Measurements from ENCODE around the gene SLC14A1.
A peak's percentile ranks its signal among the peaks of the same experiment; 100 is the strongest.

The SLC14A1 gene

DNA sequence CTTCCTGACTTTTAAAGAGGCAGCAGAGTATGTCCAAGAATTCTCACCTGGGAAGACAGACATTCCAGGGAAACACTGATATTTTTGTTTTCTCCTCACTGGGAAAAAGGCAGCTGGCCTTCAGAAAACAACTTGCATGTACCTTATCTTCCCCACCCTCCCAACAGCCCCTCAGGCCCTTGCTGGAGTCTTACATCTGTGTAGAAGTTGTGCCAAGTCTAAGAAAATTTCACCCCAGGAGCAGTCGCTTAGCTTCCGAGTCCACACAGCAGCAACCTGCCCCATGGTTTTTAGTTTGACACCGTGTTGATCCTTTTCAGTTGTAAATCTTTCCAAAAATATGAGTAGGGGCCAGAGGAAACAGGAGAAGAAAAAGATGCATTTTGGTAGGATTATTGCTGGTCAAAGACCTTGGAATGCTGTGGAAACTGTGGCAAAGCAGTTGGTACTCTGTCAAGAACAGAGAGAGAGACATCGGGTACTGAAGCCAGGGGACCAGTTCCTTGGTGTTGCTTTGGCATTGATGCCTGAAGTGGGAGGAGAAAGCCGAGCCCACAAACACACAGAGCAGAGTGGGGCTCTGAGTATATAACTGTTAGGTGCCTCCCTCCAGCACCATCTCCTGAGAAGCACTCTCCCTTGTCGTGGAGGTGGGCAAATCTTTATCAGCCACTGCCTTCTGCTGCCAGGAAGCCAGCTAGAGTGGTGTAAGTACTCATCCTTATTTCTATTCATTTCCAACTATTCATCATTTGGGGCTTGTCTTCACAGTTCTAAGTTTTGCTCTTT is at the start of gene SLC14A1:
TSS of gene SLC14A1 (plus strand) at position 615 of the 789 bp plus-strand sequence. CDS start 6,140 bp downstream, outside the sequence.
- DNase-seq = no peak

DNA sequence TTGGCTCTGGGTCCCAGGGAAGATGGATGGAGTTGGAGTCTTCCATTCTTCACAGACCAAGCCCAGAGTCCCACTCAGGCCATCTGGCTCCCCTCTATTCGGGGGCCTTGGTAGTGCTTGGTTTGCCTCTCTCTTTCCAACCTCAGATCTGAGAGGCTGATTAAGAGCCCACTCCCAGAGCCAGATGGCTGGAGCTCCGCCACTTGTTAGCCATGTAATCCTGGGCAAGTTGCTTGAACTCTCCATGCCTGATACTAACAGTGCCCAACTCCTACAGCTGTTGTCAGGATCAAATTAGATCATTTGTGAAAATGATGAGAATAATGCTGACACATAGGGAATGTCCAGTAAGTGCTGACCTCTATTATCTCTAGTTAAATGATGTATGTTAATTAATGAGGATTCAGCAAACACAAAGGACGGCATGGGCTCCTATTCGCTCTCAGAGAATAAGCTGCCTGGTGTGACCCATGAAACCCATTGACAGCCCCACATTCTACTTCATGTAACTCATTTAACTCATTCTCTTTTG is 46.6 kb upstream of the SLC14A1 start:
- DNase-seq = no peak

DNA sequence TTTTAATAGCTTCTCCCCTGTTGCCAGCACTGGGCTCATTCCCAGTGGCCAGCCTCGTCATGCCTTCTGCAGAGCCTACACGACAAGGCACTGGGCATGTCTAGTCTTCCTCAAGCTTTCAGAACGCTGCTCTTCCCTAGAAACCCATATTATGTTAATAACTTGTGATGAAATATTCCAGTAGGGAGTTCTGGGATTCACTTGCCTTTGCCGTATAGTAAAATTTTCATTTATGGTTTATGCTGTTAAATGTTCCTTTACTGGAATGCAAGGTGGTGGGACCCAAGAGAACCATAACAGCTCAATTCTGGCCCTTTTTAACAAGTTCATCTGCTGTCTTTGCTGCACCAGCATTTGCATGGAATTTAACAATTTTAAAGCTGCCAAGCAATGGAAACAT is 45.5 kb upstream of the SLC14A1 start:
- no peak for DNase-seq

DNA sequence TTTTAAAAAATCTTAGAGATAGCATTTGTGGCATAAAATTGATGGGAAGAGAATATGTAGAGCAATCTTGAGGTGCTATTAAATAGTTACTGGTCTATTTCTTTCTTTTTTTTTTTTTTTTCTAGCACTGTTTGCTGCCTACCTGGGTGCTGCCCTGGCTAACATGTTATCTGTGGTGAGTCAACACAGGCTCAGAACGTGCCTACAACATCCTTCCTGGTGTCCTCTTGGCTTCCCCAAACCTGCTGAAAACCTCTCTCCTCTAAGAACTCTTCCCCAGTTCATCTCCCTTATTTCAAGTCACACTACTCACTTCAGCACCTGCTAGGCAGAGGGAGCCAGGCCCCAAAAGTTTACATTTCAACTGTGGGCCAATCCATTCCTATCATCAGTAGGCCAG is 45.1 kb upstream of the SLC14A1 start:
- DNase-seq = no peak

DNA sequence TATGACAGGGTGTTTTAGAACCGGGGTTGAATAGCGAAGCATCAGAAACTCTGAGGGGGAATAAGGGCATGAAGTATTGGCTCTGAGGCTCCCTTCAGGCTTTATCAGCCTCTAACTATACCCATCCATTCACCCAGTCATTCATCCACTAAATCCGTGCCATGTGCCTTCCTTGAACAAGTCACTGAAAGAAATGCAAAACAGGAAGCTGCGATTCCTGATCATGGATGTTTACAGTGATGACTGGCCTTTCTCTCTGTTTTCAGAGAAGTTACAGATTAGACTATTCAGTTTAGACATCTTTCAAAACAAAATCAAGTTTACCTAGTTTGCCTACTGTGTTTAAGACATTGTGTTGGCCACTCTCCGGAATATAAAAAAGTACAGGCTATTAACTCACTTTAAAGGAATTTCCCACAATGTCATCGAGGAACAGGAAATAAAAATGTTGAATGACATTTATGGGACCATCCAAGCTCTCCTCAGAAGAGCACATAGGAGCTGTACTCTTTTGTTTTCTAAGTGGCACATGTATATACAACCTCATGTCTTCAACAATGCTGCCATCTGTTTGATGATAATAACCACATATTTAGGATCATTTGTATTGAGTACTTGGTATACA is 43.8 kb upstream of the SLC14A1 start:
- DNase-seq = peak; percentile 40

DNA sequence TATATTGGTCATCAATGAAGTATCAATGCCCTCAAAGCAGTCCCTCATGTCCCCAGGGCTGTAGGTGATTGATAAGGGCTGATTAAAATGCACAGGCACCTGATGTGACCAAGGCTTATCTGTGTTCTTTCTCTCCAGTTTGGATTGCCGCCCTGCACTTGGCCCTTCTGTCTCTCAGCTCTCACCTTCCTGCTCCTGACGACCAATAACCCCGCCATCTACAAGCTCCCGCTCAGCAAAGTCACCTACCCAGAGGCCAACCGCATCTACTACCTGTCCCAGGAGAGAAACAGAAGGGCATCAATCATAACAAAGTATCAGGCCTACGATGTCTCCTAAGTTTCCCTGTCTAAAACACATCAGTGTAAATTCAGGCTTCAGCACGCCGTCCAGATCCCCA is 41.8 kb upstream of the SLC14A1 start:
- DNase-seq = no peak

DNA sequence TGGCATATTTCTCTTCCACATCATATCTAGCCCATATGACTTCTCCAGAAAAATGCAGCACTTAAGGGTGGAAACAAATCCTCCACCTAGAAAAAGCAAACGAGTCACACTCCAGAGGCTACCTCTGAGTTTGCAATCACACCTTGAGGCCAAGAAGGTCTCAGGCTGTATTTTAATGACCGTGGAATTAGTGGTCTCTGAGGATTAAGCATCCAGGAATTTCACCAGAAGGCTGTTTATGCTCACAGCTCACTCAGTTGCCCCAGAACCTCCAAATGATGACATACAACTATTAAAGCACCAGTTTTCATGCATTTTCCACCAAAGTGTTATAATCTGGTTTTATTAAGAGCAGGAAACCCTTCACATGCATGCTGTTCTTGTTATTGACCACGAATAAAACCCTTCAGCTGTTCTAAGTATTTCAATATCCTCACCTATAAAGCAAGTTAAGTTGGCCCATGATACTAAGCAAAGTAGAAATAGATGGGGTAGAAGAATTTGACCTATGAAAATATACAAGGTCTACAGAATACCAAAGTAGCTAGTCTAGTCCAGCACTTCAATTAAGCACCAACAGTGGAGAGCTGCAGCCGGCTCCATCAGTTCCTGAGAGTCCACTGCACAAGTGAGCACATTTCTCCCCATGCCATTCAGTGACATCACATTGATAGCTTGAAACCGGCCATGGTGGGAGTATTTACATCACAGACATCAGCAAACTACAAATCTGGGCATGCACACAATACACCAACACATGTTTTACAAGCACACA is 39.5 kb upstream of the SLC14A1 start:
- no peak for DNase-seq

DNA sequence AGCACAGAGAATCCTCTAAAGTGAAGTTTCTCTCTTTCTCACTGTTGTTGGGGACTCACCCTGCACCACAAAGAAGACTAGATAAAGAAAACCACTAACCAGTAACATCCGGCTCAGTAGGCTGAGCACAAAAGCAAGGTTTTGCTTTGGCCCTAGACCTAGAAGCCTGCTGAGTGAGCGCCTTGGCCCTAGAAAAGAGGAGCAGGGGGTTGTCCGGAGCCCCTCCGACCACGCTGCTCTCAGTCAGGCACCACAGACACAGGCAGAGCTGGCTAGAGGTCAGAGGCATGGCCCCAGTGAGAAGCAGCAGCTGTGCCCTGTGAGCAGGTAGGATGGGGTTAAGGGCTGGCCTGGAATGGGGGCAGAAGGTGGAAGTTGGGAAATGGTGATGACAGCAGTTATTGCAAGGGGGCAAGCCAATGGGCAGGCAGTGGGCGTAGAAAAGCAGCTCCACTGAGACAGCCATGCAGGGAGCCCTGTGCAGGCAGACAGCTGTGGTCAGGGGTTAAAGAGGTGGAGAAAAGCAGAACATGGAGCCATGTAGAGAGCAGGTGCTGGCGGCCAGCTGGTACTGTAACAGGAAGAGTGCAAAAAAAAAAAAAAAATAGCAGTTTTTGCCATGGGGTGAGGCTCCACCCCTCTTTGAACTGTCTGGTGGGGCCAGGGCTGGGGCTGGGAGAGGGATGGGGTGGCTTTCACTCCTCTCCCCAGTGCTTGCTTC is 36.9 kb upstream of the SLC14A1 start:
- DNase-seq = peak; percentile 71

DNA sequence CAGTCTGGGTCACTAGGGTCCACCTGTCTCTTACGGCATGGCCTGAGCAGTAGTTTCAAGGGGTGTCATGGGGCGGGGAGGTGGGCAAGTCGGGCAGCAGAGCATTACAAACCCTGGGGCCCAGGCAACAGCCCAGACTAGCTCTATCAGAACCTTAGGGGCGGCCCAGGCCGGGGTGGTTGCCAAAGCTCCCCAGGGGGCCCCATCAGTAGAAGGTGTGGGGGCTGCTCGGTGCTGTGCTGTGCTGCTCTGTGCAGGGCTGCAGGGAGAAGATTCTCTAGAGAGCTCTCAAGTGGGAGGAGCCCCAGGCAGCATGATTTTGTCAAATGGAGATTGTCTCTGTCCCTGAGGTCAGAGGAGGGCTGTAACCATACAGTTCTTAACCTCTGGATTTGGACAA is 36.4 kb upstream of the SLC14A1 start:
- no peak for DNase-seq

DNA sequence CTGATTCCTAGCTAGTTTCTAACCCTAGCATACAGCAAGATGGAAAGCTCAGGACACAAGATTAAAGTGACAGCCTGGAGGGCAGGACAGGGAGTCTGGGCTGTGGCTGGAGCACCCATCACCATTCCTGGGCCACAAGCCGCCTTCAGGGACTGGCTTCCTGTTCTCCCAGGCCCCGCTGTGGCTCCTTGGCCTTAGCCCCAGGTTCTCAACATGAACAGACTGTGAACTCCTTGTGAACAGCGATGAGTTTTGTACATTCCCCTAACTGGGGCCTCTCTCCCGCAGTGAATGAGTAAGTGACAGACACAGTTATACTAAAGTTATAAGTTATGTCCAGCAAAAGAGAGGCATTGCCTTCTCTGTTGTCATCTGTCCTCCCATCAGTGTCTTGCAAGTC is 35.9 kb upstream of the SLC14A1 start:
- DNase-seq = no peak

DNA sequence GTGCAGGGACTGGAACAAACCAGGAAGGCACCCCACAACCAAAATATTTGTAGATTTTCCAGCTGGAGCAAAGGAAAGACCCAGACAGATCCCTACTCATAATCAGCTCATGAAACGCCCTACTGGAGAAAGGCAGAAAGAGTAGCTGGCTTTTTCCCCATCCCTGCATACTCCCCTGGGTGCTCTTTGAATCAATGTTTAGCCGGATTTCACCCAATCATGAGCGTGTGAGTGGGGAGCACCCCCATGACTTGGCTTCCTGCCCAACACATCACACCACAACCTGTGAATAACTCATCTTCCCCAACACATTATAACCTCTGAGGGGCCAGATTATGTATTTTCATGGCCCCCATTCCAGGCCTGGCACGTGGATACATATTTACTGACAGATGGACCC is 35.1 kb upstream of the SLC14A1 start:
- DNase-seq = no peak

DNA sequence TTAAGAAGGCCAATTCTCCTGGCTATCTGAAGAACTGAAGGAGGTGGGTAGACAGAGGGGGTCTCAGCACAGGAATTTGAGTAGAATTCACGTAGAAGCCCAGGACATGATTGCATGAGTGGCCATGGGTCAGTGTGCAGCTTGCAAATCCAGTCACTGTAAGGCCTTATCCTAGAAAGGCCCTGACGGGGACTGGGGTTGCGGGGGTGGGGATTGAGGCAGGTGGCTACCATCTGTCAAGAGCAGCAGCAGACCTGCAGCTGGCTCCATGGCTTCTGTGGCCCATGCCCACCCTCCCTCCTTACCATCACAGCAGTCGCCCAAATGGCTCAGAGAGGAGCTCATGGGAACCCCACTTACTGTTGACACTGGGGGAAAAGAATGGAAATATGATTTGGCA is 34.6 kb upstream of the SLC14A1 start:
- no peak for DNase-seq

DNA sequence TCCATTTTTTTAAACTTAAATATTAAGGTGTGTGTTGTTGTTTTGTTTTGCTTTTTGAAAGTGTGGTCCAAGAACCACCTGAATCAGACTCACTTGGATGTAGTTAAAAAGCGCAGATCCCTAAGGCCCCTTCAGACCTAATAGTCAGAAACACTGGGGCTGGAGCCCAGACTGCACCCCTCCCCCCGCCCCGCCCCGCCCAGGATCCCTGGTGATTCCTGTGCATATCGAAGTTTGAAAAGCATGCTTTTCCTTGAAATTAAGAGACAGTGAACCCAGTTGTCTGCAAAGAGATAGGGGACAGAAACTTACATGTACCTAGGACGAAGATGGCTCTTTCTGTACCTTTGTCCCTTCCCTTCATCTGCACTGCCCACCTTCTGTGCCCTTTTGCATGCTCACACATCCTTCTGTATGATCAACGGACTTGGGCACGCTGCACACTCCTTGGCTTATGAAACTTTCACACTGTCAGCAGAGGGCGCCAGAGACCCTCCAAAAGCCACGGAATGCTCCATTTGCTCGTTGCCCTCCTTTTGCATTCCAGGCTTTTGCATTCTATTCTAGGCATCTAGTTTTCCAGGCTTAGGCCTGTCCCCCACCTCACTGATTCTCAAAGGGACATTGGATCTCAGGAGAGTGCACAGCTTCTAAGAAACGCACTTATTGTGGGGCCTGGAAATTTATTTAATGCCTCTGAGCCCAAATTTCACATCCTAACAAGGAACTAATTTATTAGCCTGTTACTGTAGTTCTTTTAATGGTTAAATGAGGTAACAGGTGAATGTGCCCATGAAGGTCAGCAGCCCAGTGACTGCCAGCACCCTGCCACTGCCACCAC is 32.8 kb upstream of the SLC14A1 start:
- peak; percentile 69 for DNase-seq

DNA sequence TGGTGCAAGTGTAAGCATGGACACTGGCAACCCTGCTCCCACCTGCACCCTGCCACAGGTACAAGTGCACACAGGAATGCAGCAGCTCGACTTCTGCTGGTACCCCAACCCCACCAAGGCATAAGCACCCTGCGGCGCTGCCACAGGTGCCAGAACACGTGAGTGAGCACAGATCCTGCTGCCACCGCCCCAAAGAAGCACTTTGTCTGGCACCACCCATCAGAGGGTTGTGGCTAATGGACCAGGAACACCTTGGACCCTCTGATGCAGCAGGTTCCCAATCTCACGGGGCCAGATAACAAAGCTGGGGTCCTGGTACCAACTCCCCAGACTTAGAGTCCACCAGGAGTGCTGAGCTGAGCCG is 32.2 kb upstream of the SLC14A1 start:
- DNase-seq = no peak

DNA sequence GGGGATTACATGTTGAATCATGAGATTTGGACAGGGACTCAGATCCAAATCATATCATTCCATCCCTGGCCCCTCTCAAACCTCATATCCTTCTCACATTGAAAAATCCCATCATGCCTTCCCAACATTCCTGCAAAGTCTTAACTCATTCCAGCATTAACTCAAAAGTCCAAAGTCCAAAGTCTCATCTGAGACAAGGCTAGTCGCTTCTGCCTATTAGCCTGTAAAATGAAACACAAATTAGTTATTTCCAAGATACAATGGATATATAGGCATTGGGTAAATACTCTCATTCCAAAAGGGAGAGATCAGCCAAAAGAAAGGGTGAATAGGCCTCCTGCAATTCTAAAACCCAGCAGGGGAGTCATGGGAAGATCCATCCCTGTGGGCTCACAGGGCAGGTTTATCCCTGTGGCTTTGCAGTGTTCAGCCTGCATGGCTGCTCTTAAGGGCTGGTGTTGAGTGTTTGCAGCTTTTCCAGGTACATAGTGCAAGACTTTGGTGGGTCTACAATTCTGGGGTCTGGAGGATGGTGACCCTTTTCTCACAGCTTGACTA is 21.2 kb upstream of the SLC14A1 start:
- DNase-seq = no peak

DNA sequence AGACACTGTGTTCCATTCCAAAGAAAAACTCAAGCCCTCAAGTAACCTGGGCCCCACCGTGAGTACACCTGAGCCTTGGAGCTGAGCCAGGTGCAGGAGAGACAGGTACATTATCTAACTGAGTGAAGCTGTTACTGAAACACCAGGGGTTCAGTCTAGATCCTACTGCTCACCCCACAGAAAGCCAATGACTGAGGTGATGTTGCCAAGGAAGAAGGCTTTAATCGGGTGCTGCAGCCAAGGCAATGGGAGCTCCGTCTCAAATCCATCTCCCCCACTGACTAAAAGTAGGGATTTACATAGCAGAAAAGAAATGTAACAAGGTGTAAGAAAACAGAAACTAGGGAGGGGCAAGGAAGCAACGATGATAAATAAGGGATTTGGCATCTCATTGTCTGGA is 15.2 kb upstream of the SLC14A1 start:
- no peak for DNase-seq

DNA sequence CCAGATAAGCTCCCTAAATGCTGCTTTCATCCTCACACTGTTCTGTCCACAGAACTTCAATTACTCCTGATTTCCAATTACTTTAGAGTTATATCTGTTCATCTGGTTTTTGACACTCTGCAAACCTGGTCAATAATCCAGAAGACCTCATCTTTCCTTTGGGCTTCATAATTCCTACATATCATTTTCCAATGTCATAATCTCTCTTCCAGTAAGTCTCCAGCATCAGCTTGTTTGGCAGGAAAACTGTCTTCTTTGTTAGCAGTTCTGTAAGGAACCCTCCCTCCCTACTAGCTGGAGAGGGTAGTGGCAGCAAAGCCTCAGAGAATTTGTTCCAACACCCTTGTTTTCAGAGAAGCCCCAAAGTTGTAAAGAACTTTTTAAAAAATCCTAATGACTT is 11.9 kb upstream of the SLC14A1 start:
- DNase-seq = no peak

DNA sequence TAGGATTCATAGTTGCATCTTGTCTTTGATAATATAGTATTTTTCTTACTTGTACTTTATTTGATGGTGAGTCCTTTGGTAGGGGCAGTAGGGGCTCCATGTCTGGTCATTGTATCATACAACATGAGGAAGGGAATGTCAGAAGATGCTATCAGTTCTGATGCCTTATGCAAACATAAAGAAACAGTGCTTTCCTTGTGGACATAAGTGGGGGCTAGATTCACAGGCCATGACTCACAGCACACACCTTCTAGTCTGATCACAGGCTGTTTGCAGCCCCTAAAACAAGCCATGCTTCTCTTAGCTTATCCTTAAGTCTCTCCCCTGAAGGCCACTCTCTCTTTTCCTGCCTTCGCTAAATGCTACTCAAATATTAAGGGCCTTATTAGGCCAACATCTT is 10.7 kb upstream of the SLC14A1 start:
- DNase-seq = no peak

DNA sequence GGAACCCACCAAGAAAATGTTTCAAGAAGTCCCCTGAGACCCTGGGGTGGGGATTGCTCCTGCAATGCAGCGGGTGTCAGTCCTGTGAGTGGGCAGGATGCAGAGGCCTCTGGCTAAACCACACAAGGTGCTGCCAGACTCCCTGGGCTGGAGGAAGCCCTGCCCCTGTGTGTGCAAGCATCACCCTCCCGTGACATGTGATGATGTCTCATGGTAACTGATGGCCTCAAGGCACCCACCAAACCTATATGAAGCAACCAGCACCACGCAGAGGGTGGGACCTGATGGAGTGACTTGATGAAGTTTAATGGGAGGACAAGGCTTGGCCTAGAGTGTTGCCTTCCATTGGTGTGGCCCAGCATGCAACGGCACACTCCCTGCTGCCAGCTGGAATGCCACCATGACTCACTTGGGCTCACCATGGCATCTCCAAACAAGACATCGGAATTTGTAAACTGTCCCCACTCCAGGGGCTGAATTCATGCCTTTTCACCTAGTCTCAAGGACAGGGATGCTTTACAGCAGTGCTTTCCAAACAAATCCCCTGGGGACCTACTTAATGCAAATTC is 8.7 kb upstream of the SLC14A1 start:
- DNase-seq = no peak

DNA sequence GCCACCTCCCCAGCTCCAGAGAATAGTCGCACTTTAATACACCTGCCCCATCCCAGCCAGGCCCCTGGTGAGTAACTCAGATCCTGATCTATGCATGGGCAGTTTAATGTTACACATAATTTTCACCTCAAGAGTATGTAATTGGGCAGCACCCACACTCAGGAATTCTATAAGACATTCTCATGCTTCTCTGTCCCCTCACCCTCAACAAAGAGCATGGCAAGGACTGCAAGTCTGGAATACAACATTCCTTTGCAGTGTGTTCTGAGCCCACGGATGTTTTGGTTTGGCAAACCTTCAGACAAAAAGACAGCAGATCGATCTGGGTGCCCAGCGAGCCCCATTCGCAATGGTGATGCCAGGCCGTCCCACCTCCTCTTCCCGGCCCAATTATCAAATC is 4.9 kb upstream of the SLC14A1 start:
- DNase-seq = no peak

DNA sequence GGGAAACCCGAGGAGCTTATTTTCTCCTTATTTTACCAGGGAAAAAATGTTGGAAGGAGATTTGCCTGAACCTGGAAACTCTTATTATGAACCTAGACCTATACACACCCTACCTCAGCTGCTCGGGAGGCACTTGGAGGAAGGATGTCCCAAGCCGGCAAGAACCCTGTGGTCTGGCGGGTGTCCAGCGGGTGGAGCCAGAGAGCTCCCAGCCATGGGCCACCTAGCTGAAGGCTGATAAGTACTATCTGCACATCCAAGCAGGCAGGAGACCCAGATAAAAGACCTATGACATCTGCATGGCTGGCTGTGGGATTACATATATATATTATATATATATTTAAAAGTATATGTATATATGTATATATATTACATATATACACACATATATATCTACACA is 1.1 kb upstream of the SLC14A1 start:
- DNase-seq = peak; percentile 73
